ENCODE results near the gene SLC25A44.

The SLC25A44 gene

DNA sequence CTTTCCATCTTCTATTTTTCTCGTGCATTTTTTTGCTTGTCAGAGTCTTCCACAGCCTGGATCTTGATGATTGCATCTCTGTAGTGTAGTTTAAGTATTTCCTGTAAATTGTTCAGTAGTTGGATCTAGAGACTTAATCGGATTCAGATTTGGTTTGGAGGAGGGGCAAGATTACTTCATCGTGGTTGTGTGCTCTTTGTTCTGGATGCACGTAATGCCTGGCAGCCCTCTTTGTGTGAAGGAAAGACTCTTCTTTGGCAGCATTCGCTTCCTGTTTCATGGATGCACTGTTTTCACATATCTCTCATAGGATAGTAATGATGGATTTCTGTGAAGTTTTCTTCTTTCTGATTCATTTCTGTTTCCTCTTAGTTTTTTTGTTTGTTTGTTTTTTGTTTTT is 26.4 kb upstream of the SLC25A44 start:
- Histone ChIP-seq H3K9me3 (ENCODE audit: insufficient read depth, low read depth, low read length) (no peaks in the 10 kb centered on the region), H3K79me2 (ENCODE audit: insufficient read depth, low read length) (no peaks in the 10 kb centered on the region), H3K9ac (ENCODE audit: low read depth, low read length, poor library complexity, severe bottlenecking) (no peak overlapping the region), H4K20me1 (ENCODE audit: insufficient read depth, low read length, poor library complexity, severe bottlenecking) (no peaks in the 10 kb centered on the region), H2AFZ (ENCODE audit: low read length) (no peak overlapping the region), H3F3A (ENCODE audit: low read depth) (no peaks in the 10 kb centered on the region; the same call in 1 of the 2 replicates), H3K4me3 (ENCODE audit: low read length, poor library complexity, severe bottlenecking) (no peak overlapping the region), H3K36me3 (ENCODE audit: insufficient read depth, low read length) (no peaks in the 10 kb centered on the region), H3K4me1 (ENCODE audit: insufficient read depth, low read length, poor library complexity, severe bottlenecking) (no peaks in the 10 kb centered on the region), H3K9me2 (replicated peaks; ENCODE audit: low read depth, low read length) (no peaks in the 10 kb centered on the region), H3K4me2 (ENCODE audit: low read depth, low read length, poor library complexity, severe bottlenecking) (no peak overlapping the region), H3K27me3 (ENCODE audit: insufficient read depth, low read length, poor library complexity, severe bottlenecking) (no peaks in the 10 kb centered on the region)
- TF ChIP-seq, protein P1, sequence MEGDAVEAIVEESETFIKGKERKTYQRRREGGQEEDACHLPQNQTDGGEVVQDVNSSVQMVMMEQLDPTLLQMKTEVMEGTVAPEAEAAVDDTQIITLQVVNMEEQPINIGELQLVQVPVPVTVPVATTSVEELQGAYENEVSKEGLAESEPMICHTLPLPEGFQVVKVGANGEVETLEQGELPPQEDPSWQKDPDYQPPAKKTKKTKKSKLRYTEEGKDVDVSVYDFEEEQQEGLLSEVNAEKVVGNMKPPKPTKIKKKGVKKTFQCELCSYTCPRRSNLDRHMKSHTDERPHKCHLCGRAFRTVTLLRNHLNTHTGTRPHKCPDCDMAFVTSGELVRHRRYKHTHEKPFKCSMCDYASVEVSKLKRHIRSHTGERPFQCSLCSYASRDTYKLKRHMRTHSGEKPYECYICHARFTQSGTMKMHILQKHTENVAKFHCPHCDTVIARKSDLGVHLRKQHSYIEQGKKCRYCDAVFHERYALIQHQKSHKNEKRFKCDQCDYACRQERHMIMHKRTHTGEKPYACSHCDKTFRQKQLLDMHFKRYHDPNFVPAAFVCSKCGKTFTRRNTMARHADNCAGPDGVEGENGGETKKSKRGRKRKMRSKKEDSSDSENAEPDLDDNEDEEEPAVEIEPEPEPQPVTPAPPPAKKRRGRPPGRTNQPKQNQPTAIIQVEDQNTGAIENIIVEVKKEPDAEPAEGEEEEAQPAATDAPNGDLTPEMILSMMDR (conservative IDR thresholded peaks at IDR 0.05; ENCODE audit: low read length): no peak

DNA sequence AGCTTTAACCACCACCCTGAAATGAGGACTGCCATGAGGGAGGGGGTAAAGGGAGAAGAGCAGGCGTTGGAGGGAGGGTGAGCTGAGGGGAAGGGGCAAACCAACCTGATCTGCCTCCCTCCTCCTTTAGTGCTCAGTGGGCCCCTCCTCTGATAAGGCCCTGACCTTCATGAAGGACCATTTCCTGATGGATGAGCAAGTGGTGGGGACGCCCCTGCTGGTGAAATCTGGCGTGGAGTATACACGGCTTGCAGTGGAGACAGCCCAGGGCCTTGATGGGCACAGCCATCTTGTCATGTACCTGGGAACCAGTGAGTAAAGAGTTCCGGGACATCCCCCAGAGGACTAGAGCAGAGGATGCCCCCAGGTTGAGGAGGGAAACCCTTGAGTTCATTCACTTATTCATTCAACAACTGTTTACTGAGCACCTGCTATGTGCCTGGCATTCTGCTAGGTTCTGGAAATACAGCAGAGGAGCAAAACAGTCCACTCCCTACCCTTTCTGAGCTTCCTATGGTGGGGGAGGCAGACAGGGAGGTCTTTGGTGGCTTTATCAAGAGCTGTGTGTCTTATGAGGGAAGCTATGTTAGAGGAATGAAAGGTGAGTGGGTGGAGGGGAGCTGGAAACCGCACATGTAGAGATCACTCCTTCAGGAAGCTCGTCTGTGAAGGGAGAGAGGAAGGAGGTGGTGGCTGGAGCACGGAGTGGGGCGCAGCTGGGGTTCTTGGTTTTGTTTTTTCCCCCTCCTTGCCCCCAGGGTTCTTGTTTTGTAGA is 21.0 kb upstream of the SLC25A44 start:
- Histone ChIP-seq H3K4me1 (ENCODE audit: insufficient read depth, low read length, poor library complexity, severe bottlenecking) (peaks cover 4% of the 10 kb centered on the region), H3K79me2 (ENCODE audit: insufficient read depth, low read length) (no peaks in the 10 kb centered on the region), H3K9me3 (ENCODE audit: insufficient read depth, low read depth, low read length) (no peaks in the 10 kb centered on the region), H3K36me3 (ENCODE audit: insufficient read depth, low read length) (no peaks in the 10 kb centered on the region), H3K4me2 (ENCODE audit: low read depth, low read length, poor library complexity, severe bottlenecking) (no peak overlapping the region), H3K9me2 (replicated peaks; ENCODE audit: low read depth, low read length) (no peaks in the 10 kb centered on the region), H3K4me3 (ENCODE audit: low read length, poor library complexity, severe bottlenecking) (no peak overlapping the region), H2AFZ (ENCODE audit: low read length) (no peak overlapping the region), H3K27me3 (ENCODE audit: insufficient read depth, low read length, poor library complexity, severe bottlenecking) (no peaks in the 10 kb centered on the region), H3K9ac (ENCODE audit: low read depth, low read length, poor library complexity, severe bottlenecking) (no peak overlapping the region), H3F3A (ENCODE audit: low read depth) (no peaks in the 10 kb centered on the region), H4K20me1 (ENCODE audit: insufficient read depth, low read length, poor library complexity, severe bottlenecking) (no peaks in the 10 kb centered on the region)
- TF ChIP-seq EZH2phosphoT487 (IDR thresholded peaks at IDR 0.05; ENCODE audit: borderline replicate concordance): no peak
- TF ChIP-seq, protein P1 (conservative IDR thresholded peaks at IDR 0.05; ENCODE audit: low read length): no peak; the same call in 1 of the 2 replicates

DNA sequence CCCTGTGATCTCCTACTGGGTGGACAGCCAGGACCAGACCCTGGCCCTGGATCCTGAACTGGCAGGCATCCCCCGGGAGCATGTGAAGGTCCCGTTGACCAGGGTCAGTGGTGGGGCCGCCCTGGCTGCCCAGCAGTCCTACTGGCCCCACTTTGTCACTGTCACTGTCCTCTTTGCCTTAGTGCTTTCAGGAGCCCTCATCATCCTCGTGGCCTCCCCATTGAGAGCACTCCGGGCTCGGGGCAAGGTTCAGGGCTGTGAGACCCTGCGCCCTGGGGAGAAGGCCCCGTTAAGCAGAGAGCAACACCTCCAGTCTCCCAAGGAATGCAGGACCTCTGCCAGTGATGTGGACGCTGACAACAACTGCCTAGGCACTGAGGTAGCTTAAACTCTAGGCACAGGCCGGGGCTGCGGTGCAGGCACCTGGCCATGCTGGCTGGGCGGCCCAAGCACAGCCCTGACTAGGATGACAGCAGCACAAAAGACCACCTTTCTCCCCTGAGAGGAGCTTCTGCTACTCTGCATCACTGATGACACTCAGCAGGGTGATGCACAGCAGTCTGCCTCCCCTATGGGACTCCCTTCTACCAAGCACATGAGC is 17.2 kb upstream of the SLC25A44 start:
- no peaks in the 10 kb centered on the region for H3K36me3 ChIP-seq (ENCODE audit: insufficient read depth, low read length)

More for the DNA sequence above, 17.2 kb upstream of the SLC25A44 start:
- no peak overlapping the region for H3K4me2 ChIP-seq (ENCODE audit: low read depth, low read length, poor library complexity, severe bottlenecking)
- no peak overlapping the region for H2AFZ ChIP-seq (ENCODE audit: low read length)
- no peaks in the 10 kb centered on the region for H3F3A ChIP-seq (ENCODE audit: low read depth)
- H3K27me3 ChIP-seq (ENCODE audit: insufficient read depth, low read length, poor library complexity, severe bottlenecking): no peaks in the 10 kb centered on the region
- no peak overlapping the region for H3K9ac ChIP-seq (ENCODE audit: low read depth, low read length, poor library complexity, severe bottlenecking)
- TF ChIP-seq, protein P1 (conservative IDR thresholded peaks at IDR 0.05; ENCODE audit: low read length): no peak
- no peaks in the 10 kb centered on the region for H3K79me2 ChIP-seq (ENCODE audit: insufficient read depth, low read length)
- no peaks in the 10 kb centered on the region for H3K9me3 ChIP-seq (ENCODE audit: insufficient read depth, low read depth, low read length)
- no peak overlapping the region for H3K4me3 ChIP-seq (ENCODE audit: low read length, poor library complexity, severe bottlenecking)
- no peaks in the 10 kb centered on the region for H3K9me2 ChIP-seq (replicated peaks; ENCODE audit: low read depth, low read length)
- peaks cover 12% of the 10 kb centered on the region for H3K4me1 ChIP-seq (ENCODE audit: insufficient read depth, low read length, poor library complexity, severe bottlenecking)
- no peaks in the 10 kb centered on the region for H4K20me1 ChIP-seq (ENCODE audit: insufficient read depth, low read length, poor library complexity, severe bottlenecking)
